Measurements from ENCODE around the gene RILPL1.
A peak's percentile ranks its signal among the peaks of the same experiment; 100 is the strongest.
"Not testable (repeated sequence)": the region's sequence is repeated elsewhere in the genome, so short reads cannot be mapped to it uniquely, and the experiment has no call there.

The RILPL1 gene

DNA sequence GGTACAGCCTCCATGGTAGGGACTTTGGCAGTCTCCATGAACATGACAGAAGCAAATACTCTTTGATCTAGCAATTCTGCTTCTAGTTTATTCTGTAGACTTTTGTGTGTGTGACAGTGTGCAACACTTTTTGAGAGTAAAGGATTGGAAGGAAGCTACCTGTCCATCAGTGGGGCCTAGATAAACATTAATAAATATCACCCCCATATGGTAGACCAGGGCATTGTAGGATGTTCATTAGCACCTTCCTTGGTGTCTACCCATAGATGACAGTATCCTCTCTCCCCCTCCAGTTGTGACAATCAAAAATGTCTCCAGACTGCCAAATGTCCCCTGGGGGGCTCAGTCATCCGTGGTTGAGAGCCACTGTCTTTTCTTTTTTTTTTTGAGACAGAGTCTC lies 64.7 kb downstream of the RILPL1 start:
- DNase-seq (ENCODE audit: low spot score): no peak

- no peak for DNase-seq (ENCODE audit: low spot score)
Measured at GRCh38 chr12:123465084-123465483, 68.4 kb downstream of the RILPL1 start.

DNA sequence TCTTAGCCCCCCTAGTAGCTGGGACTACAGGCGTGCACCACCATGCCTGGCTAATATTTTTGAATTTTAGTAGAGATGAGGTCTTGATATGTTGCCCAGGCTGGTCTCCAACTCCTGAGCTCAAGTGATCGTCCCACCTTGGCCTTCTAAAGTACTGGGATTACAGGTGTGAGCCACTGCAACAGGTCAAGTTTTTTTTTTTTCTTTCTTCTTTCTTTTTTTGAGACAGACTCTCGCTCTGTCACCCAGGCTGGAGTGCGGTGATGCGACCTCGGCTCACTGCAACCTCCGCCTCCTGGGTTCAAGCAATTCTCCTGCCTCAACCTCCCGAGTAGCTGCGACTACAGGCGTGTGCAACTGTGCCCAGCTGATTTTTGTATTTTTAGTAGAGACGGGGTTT lies 70.3 kb downstream of the RILPL1 start:
- DNase-seq (ENCODE audit: low spot score): not testable (repeated sequence)

DNA sequence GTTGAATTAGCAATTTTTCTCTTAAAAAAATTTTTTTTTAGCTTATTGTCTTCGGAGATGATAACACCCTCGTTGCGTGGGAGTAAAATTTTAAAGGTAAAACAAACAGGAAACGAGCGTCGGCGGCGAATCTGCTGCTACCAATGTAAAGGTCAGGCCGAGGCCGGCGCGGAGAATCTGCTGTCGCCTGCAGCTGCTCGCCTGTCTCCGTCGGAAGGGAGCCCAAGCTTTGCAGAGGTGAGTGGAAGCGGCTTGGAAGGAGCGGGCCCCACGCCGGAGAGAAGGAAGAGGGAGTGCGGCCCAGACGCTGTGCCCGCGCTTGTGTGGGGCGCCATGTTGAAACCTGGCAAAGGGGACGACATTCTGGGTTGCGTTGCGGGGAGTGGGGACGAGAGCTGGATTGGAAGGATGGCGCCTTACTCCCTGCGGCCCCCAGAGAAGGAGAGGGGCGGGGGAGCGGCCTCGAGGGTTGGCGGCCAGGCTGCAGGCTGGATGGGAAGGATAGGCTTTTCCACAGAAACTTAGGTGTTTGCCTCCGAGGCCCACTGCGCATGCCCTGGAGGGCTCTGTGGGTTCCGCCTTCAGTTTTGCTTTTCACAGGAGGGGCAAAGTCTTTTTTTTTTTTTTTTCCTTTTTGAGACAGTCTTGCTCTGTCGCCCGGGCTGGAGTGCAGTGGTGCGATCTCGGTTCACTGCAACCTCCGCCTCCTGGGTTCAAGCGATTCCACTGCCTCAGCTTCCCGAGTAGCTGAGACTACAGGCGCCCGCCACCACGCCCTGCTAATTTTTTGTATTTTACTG lies 75.3 kb downstream of the RILPL1 start, which contains the start of gene SNRNP35:
SNRNP35 (plus strand) TSS at position 160 of the 800 bp plus-strand sequence. CDS start 7,402 bp downstream, outside the sequence.
- DNase-seq (ENCODE audit: low spot score): peak; percentile 83

GRCh38 chr12:123453165-123453564 lies 80.4 kb downstream of the RILPL1 start:
- DNase-seq (ENCODE audit: low spot score): no peak

DNA sequence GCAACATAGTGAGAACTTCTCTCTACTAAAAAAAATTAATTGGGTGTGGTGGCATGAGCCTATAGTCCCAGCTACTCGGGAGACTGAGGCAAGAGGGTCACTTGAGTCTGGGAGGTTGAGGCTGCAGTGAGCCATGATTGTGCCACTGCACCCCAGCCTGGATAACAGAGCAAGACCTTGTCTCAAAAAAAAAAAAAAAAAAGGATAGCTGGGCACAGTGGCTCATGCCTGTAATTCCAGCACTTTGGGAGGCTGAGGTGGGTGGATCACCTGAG lies 81.3 kb downstream of the RILPL1 start:
- DNase-seq (ENCODE audit: low spot score): not testable (repeated sequence)

- no peak for DNase-seq (ENCODE audit: low spot score)
Measured at GRCh38 chr12:123450636-123451035, 82.9 kb downstream of the RILPL1 start.

DNA sequence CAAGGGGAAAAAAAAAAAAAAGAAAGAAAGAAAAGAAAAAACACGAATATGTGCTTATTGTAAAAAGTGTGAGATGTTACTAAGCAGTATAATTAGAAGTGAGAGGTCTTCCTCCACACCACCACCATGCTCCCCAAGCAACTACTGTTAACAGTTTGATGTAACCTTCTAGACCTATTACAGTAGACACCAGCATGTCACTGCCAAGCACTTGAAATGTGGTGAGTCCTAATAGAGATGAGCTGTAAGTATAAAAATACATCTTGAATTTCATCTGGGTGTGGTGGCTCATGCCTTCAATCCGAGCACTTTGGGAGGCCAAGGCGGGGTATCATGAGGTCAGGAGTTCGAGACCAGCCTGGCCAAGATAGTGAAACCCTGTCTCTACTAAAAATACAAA lies 83.7 kb downstream of the RILPL1 start:
- DNase-seq (ENCODE audit: low spot score): no peak

GRCh38 chr12:123449249-123449733 lies 84.2 kb downstream of the RILPL1 start:
- DNase-seq (ENCODE audit: low spot score): no peak

DNA sequence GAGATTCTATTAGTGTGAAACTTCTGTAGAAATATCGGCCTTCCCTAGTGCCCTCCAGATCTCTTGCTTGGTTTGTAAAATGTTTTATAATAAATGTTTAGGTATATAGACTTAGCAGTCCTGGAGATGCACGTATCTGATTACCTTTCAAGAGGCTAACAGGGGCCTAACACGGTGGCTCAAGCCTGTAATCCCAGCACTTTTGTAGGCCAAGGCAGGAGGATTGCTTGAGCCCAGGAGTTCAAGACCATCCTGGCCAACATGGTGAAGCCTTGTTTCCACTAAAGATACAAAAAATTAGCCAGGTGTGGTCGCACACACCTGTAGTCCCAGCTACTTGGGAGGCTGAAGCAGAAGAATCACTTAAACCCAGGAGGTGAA lies 87.2 kb downstream of the RILPL1 start:
- DNase-seq (ENCODE audit: low spot score): no peak

DNA sequence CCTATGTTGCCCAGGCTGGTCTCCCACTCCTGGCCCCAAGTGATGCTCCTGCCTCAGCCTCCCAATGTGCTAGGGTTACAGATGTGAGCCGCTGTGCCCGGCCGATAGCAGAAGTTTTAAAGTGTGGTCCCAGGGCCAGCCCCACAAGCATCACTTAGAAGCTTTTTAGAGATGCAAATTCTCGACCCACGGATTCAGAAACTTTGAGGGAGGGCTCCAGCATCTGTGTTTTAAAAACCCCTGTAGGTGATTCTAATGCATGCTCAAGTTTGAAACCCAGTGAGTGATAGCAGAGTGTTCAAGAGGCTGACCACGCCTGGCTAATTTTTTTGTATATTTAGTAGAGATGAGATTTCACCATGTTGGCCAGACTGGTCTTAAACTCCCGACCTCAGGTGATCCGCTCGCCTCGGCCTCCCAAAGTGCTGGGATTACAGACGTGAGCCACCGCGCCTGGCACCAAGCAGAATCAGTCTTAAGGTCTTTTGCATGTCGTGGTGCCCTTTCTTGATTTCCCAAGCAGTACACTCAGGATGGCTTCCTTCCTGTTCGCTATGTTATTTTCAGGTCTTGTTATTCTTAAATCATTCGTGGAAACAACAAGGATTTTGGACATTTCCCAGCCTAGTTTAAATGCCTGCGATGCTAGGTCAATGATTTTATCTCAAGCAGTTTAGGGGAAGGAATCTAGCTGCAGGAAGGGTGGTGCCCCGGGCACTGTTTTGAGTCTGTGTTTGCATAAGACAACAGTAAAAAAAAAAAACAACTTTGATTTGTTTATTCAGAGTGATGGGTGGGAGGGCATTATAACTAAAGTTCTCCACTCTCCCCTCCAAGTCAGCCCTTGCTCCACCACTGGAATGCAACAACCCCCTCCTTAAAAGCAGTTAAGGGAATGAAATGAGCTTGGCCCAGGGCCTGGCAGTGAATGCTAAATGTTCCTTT lies 87.9 kb downstream of the RILPL1 start:
- DNase-seq (ENCODE audit: low spot score): no peak

DNA sequence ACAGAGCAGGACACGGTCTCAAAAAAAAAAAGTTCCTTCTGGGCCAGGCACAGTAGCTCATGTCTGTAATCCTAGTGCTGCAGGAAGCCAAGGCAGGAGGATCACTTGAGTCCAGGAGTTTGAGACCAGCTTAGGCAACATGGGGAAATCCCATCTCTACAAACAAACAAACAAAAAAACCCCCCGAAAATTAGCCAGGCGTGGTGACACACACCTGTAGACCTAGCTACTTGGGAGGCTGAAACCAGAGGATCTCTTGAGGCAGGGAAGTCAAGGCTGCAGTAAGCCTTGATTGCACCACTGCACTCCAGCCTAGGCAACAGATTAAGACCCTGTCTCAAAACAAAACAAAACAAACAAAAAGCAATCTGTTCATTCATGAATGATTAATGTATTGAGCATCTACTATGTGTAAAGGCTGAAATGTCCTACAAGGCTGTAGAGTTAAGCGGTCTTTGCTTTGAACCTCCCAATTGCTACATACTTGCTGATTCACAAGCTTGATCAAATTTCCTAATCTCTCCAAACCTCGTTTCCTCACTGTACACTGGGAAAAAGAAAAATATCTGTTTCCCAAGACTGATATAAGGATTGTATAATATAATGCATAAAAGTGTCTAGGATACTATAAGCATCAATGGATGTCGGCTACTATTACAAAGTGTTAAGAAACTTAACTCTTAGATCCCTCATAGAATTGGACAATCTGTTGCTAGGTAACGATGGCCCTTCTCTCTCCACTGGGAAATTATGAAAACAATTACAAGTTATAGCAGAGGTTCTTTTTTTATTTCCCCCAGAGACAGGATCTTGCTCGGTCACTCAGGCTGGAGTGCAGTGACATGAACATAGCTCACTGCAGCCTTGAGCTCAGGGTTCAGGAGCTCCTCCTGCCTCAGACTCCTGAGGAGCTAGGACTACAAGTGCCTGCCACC lies 89.2 kb downstream of the RILPL1 start:
- DNase-seq (ENCODE audit: low spot score): no peak

DNA sequence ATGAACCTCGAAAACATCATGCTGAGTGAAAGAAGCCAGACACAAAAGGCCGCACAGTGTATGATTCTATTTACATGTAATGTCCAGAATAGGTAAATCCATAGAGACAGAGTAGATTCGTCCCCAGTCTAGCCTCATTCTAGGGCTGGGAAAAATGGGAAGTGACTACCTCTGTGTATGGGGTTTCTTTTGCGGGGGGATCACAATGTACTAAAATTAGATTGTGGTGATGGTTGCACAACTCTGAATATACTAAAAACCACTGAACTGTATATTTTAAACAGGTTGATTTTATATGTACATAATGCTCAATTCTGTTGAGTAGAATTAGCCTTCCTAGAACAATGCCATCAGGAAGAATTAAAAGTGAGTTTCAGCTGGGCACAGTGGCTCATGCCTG lies 90.7 kb downstream of the RILPL1 start:
- DNase-seq (ENCODE audit: low spot score): no peak

DNA sequence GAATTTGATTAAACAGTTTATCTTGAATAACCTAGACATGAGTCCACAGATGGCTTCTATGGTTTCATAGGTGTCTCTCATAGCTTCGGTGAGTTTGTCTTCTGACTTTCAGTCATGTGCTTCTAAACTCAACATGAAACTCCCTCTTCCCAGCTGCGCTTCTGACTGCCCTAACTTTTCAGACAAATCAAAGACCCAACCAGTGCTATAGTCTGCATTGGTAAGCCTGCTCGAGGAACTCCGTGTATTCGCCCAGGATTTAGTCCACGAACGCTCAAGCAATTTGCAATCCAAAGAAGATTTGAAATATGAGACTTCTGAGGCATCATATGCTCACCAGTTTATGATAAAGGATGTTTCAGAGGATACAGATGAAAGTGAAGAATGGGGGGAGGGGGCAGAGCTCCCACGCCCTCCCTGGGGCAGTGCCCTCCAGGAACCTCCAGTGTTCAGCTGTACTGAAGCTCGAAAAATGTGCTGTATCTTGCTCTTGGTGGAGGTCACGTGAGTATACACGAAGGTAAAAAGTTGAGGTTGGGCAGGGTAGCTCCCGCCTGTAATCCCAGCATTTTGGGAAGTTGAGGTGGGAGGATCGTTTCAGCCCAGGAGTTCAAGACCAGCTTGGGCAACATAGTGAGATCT lies 91.9 kb downstream of the RILPL1 start:
- DNase-seq (ENCODE audit: low spot score): no peak

DNA sequence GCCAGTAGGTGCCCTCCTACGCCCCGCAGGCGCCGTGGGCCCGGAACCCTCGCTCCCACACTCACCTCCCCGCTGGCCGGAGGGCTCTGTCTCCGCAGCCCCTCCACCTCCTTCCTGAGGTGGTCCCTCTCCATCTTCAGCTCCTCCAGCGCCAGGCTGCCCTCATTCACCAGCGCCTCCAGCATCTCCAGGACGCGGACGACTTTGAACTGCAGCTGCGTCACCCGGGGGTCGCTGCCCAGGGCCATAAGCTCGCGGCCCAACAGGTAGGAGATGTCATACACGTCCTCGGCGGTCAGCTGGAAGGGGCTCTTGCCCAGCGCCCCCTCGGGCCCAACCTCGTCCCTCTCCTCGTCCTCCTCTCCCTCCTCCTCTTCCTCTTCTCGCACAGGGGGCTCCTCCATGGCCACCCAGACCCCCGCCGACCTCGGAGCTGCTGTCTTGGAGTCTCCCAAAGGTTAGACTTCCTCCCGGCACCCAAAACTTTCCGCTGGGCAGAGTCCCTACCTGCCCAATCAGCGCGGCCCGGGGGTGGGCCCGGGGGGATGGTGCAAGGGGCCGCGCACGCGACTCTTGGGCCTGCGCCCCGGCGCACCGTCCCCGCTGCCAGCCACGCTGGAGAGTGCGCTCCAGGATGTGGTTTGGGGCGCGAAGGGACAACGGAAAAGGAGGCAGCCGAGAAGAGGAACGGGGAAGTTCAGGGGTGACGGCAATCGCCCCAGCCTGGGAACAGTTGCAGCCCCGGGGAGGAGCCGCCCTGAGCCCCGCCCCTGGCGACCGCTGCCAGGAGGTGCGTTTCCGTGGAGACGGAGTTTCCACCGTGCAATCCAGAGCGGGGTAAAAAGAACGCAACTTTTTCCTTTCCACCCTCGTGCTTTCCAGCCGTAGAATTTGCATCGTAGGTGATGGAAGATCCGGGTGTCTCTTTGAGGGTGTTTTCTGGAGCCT lies 97.2 kb downstream of the RILPL1 start, which contains the start of gene RILPL2:
RILPL2 (minus strand) TSS at position 668 of the 948 bp plus-strand sequence; CDS start at position 404, 264 bp downstream.
- peak; percentile 81 for DNase-seq (ENCODE audit: low spot score)

GRCh38 chr12:123435636-123436016 lies 97.9 kb downstream of the RILPL1 start:
- DNase-seq (ENCODE audit: low spot score): no peak

DNA sequence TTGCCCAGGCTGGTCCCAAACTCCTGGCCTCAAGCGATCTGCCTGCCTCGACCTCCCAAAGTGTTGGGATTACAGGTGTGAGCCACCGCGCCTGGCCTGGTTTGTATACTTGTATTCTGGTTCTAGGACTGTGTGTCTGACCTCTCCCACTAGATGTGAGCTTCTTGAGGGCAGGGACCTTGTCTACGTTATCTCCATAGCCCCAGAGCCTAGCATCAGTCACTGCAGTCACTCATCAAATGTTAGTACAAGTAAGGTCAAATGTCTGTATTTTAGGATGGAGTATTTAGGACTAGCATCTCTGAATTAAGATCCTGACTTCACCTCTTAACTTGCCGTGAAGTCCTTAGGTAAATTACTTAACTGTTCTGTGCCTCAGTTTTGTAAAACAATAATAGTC lies 99.9 kb downstream of the RILPL1 start:
- no peak for DNase-seq (ENCODE audit: low spot score)

- DNase-seq (ENCODE audit: low spot score): not testable (repeated sequence)
Measured at GRCh38 chr12:123431951-123432817, 101.3 kb downstream of the RILPL1 start.

- DNase-seq (ENCODE audit: low spot score): not testable (repeated sequence)
Measured at GRCh38 chr12:123429101-123429500, 104.4 kb downstream of the RILPL1 start.

Measured in SW480 (cell line).